ENCODE data around the gene KAT6B. TPM values are rescaled to one million over a fixed set of nuclear protein-coding genes. Genes with fewer than 3 reads are reported as not detected.
"Not testable (repeated sequence)": the region's sequence is repeated elsewhere in the genome, so short reads cannot be mapped to it uniquely, and the experiment has no call there.

KAT6B gene
- total RNA-seq: 59.2 TPM

- peaks cover 56% of the 10 kb centered on the region for H3K4me1 ChIP-seq
- intact Hi-C loops (cut with DNase I): loop anchor here (10.0 kb wide), 2 partner anchors 98 to 398 kb away; no protein-coding TSS in a partner anchor
- peak within 1 kb of the TSS; percentile 97 to 99 for H3K4me3 ChIP-seq
- H3K27ac ChIP-seq: peak within 1 kb of the TSS; percentile 100
- TF ChIP-seq CTCF (IDR thresholded peaks at IDR 0.05) (peak in 2 of 3 experiments; percentile 8 to 29), POLR2A (IDR thresholded peaks at IDR 0.05) (peak in 1 of 2 donors; percentile 61), POLR2AphosphoS5 (IDR thresholded peaks at IDR 0.05; ENCODE audit: insufficient read depth in 1 of 2, low read depth in 1 of 2) (peak; percentile 81 to 82)
- H3K9me3 ChIP-seq: no peaks in the 10 kb centered on the region
- H3K36me3 ChIP-seq: no peaks in the 10 kb centered on the region
- H3K27me3 ChIP-seq: no peaks in the 10 kb centered on the region
- DNase-seq (ENCODE audit: extremely low spot score in 2 of 2): peak; percentile 100
These were observed at the start of gene KAT6B for GRCh38 chr10:74826142-74827044. KAT6B (plus strand) TSS chr10:74826600; CDS start chr10:74842858, 16,258 bp downstream.

GRCh38 chr10:74778436-74779094 lies 47.8 kb upstream of the KAT6B start:
- Histone ChIP-seq H3K27ac (no peak overlapping the region), H3K4me1 (peaks cover 3% of the 10 kb centered on the region), H3K9me3 (no peaks in the 10 kb centered on the region), H3K4me3 (no peak overlapping the region), H3K27me3 (no peaks in the 10 kb centered on the region), H3K36me3 (no peaks in the 10 kb centered on the region)
- TF ChIP-seq POLR2AphosphoS5 (IDR thresholded peaks at IDR 0.05; ENCODE audit: insufficient read depth in 1 of 2, low read depth in 1 of 2) (no peak), CTCF (IDR thresholded peaks at IDR 0.05) (no peak), POLR2A (IDR thresholded peaks at IDR 0.05) (no peak)
- intact Hi-C loops (cut with DNase I): no loop called here
- DNase-seq (ENCODE audit: extremely low spot score in 2 of 2): no peak

GRCh38 chr10:74781870-74782269 lies 44.5 kb upstream of the KAT6B start:
- DNase-seq (ENCODE audit: extremely low spot score in 2 of 2); intact Hi-C loops (cut with DNase I); H3K4me1 ChIP-seq; H3K4me3 ChIP-seq; H3K27me3 ChIP-seq; H3K9me3 ChIP-seq; H3K27ac ChIP-seq; H3K36me3 ChIP-seq: not testable (repeated sequence)

- Histone ChIP-seq H3K27me3 (no peaks in the 10 kb centered on the region), H3K4me1 (no peaks in the 10 kb centered on the region), H3K36me3 (no peaks in the 10 kb centered on the region), H3K4me3 (no peak overlapping the region), H3K9me3 (no peaks in the 10 kb centered on the region), H3K27ac (no peak overlapping the region)
- intact Hi-C loops (cut with DNase I): no loop called here
- DNase-seq (ENCODE audit: extremely low spot score in 2 of 2): no peak
- TF ChIP-seq CTCF (IDR thresholded peaks at IDR 0.05): no peak
These were observed 41.9 kb upstream of the KAT6B start for GRCh38 chr10:74784462-74784861.

GRCh38 chr10:74786126-74786525 lies 40.3 kb upstream of the KAT6B start:
- TF ChIP-seq POLR2AphosphoS5 (IDR thresholded peaks at IDR 0.05; ENCODE audit: insufficient read depth in 1 of 2, low read depth in 1 of 2): no peak
- Histone ChIP-seq H3K4me3 (no peak overlapping the region), H3K27me3 (no peaks in the 10 kb centered on the region), H3K4me1 (no peaks in the 10 kb centered on the region), H3K9me3 (no peaks in the 10 kb centered on the region), H3K27ac (no peak overlapping the region), H3K36me3 (no peaks in the 10 kb centered on the region)
- intact Hi-C loops (cut with DNase I): no loop called here
- DNase-seq (ENCODE audit: extremely low spot score in 2 of 2): no peak

GRCh38 chr10:74787457-74787856 lies 38.9 kb upstream of the KAT6B start:
- TF ChIP-seq POLR2AphosphoS5 (IDR thresholded peaks at IDR 0.05; ENCODE audit: insufficient read depth in 1 of 2, low read depth in 1 of 2): no peak
- no peak for TF ChIP-seq POLR2A (IDR thresholded peaks at IDR 0.05)
- Histone ChIP-seq H3K27me3 (no peaks in the 10 kb centered on the region), H3K27ac (no peak overlapping the region)

GRCh38 chr10:74791979-74792378 lies 34.4 kb upstream of the KAT6B start:
- intact Hi-C loops (cut with DNase I); H3K4me1 ChIP-seq; DNase-seq (ENCODE audit: extremely low spot score in 2 of 2); H3K9me3 ChIP-seq; H3K27me3 ChIP-seq; H3K27ac ChIP-seq; H3K36me3 ChIP-seq; H3K4me3 ChIP-seq: not testable (repeated sequence)

More at GRCh38 chr10:74787457-74787856, 38.9 kb upstream of the KAT6B start:
- Histone ChIP-seq H3K36me3 (no peaks in the 10 kb centered on the region), H3K4me1 (no peaks in the 10 kb centered on the region), H3K9me3 (no peaks in the 10 kb centered on the region), H3K4me3 (no peak overlapping the region)
- intact Hi-C loops (cut with DNase I): no loop called here
- no peak for DNase-seq (ENCODE audit: extremely low spot score in 2 of 2)

Measured in vagina (tissue), 2 donors.